NCI-H1417 (cell line): ENCODE results near the gene NSMCE3.

ENCODE experiments used
- DNase-seq, 3 experiments: peaks; one replicate each; lab custom pipeline; 2025; lab: John Stamatoyannopoulos, UW

NSMCE3 gene

DNA sequence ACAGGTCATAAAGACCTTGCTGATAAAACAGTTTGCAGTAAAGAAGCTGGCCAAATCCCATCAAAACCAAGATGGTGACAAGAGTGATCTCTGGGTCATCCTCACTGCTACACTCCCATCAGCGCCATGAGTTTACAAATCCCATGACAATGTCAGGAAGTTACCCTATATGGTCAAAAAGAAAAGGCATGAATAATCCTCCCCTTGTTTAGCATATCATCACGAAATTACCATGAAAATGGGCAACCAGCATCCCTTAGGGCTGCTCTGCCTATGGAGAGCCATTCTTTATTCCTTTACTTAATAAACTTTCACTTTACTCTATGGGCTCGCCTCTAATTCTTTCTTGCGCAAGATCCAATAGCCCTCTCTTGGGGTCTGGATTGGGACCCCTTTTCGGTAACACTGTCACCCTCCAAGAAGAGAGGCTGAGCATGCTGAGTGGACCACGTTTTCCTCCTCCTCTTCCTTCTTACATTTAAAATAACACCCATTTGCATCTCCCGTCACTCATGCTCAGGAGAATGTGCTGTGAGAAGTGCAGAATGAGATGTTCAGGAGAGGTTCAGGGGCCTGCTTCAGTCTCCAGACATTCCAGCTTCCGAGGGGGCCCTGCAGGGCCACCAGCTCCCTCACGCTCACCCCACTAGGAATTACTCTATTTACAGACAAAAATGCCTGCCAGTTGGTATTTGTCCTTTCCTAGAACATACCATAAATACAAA is 47.3 kb downstream of the NSMCE3 start:
- no peak for DNase-seq

DNA sequence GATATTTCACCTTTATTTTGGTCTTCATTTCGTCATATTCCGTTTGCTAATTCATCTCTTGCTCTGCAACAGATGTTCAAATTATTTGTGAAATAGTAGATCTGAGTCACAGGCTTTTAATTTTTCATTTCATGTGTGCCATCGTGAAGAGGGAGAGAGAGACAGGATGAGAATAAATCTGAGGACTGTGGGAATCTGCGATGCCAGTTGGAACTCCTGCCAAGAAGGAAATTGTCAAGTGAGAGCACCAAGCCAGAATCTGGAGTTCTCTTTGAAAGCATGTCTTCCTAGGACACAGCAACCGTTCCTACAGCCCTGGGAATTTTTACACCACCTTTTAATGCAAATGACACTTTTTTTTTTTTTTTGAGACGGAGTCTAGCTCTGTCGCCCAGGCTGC is 48.8 kb downstream of the NSMCE3 start:
- no peak for DNase-seq

DNA sequence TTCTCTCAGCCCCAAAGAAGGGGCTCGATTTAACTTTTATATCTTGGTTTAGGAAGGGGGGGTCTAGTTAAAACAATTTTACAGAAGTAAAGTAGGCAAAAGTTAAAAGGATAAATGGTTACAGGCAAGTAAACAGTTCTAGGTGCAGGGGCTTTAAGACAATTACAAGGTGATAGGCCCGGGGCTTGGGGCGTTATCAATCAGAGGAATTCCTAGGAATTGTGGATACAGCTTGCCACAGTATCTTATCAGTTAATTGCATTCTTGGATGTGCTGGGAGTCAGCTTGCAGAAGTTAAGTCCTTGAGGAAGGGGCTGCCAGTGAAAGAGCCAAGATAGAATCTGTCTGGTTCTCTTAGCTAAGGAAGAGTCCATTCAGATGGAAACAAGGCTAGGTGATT is 52.7 kb downstream of the NSMCE3 start:
- no peak for DNase-seq
